HG03280 (cell line): ENCODE measurements around the gene USP43.

Experiments
- ATAC-seq: cut with Tn5 transposase; IDR thresholded peaks from one replicate; pipeline ENCODE4 v1.9.1; 2021; ENCODE audit warnings: mild to moderate bottlenecking, moderate library complexity; ENCODE audit not compliant: unreplicated experiment

Gene USP43

GRCh38 chr17:9771465-9771864, 126.1 kb downstream of the USP43 start:
- no peak for ATAC-seq

GRCh38 chr17:9772658-9773057, 127.3 kb downstream of the USP43 start:
- ATAC-seq = no peak

GRCh38 chr17:9776911-9777310, 131.6 kb downstream of the USP43 start:
- ATAC-seq = no peak
